HG02759 (cell line): Measurements from ENCODE around the gene ZEB2.

ENCODE experiments used
- ATAC-seq: cut with Tn5 transposase; IDR thresholded peaks from one replicate; pipeline ENCODE4 v1.9.1; 2021; ENCODE audit warnings: mild to moderate bottlenecking, moderate library complexity; ENCODE audit not compliant: unreplicated experiment

The ZEB2 gene

DNA sequence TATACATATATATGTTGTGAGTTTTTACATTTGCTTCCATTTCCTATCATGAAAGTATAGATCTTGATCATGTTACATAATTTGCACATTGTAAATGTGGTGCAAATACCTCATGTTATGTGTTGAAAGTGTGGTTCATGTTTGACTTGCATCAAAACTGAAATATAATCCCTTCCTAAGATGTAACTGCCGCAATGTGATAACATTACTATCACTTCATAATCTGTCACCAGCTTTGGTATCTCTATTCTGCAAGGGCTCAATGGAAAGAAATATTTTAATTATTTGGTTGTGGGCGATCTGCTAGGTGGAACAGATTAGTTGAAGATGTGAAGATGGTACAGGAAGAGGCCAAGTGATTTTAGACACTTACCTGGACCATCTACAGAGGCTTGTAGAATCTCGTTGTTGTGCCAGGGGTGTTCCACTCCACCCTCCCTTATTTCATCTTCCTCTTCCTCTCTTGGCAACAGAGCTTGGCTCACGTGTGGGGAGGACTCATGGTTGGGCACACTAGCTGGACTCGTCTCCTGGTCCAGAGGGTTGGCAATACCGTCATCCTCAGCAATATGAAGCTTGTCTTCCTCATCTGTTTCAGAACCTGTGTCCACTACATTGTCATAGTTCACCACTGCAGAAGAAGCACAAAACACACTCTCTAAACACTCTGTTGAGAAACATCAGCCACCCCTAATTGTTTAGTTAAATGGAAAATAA, 90.4 kb downstream of the ZEB2 start:
- no peak for ATAC-seq

DNA sequence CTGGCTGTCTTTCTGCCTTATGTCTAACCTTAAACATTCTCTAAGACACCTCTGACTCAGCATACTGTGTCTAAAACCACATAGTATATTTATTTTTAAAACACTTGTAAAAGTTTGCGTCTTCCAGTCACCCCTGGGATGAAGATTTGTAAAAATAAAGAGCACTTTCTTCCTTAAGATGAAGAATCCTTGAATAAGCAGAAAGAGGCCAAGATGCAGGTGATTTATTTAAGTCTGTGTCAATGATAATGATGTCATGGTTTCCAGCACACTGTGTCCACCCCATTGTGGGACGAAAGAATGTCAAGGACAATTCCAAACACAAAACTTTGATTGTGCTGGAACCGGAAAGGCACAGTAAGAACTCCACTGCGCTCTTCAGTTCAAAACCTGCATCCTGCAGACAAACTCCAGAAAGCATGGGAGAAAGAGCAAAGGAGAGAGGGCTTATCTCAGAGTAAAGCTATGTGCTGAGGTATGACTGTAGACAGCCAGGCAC, 92.9 kb downstream of the ZEB2 start:
- no peak for ATAC-seq

DNA sequence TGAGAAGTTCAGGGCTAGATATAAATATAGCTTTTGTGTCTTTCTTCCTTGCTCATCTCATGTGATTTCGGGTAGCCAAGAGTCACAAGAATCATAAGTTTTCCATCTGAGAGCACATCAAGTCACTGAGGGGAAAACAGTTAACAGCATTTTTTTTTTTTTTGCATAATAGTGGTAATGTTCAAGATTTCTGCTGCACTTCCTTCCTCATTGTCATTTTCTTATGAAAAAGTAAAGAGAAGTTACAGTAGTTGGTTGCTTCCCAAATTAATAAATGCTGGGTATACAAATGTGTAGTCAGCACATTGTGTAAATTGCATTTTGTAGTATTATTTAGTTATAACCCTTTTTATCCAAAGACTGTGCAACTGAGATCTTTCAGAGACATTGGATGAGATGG, 93.6 kb downstream of the ZEB2 start:
- ATAC-seq = no peak

DNA sequence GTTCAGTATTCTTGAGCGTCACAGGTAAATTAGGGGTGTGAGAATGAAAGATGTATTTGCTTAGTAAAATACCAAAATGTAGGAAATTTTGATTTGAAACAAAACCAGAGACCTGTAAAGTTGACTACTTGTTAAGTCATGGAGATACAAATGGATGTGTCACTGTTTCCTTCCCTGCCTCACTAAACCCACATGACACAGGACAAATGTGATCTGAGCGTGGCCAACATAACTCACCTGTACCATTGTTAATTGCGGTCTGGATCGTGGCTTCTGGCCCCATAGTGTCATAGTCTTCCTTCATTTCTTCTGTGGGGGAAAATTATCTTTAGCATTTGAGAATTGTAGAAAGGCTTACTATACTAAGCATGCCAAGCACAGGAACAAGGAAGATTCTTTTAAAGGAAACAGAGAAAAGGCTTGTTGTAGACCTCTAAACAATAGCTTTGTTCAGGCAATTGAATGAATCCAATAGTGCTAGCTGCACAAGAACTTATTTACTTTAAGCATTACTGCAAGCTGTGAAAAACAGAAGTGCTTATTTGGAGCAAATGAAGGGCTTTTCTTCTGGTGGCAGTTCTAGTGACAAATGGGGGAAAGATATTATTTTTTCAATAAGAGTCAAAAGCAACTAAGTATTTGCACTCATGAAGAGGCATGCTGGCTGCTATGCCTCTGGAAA, 95.2 kb downstream of the ZEB2 start:
- no peak for ATAC-seq

DNA sequence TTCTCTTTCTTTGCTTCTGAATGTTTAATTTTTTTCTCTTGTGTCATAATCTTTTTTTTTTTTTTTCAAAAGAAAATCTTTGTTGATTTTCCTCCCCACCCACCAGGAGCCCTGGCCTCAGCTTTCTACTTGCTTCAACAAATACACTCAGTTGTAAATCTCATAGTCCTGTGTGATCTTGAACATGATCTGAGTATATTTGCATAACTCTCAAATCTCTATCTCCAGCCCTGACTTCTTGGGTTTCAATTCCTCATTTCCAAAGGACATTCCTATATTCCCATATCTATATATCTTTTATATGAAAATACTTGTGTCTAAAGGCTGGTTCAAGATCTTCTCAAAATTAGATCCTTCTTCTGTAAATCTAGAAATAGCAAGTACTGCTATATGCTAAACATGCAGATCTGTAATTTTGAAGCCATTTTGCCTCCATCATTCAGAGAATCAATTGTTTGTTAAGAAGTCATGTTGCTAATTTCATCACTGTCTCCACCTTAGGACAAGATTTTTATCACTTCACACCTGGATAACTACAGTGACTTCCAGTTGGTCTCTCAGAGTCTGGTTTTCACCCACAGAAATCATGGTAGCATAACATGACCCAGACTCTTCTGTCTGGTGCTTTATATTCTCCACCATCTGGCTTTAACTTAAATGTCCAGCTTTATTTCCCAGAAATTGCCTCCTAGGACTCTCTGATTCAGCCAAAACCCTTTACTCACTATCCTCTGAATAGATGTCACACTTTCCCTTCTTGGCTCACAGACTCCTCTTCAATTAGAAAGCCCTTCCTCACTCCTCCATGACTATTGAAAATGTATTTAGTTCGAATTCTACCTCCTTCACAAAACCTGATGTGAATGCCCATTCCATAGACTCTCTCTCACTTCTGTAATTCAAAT, 98.1 kb downstream of the ZEB2 start:
- ATAC-seq = no peak

DNA sequence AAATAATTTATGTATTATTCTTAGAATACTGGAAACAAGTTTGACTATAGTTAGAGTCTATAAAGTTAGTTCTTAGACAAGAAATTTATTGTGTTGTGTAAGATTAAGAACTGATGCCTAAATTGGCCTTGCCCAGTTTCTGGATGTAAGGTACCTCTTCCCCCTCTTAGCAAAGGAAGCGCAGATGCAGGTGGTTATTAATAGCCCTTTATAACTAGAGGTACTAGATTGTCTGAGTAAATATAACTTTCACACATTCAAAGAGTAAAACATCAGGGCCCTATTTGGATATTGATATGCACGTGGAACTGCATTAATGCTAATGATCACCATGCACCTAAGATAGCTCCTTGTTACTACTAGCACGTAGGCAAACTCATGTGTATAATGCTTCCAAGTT, 100.7 kb downstream of the ZEB2 start:
- no peak for ATAC-seq

DNA sequence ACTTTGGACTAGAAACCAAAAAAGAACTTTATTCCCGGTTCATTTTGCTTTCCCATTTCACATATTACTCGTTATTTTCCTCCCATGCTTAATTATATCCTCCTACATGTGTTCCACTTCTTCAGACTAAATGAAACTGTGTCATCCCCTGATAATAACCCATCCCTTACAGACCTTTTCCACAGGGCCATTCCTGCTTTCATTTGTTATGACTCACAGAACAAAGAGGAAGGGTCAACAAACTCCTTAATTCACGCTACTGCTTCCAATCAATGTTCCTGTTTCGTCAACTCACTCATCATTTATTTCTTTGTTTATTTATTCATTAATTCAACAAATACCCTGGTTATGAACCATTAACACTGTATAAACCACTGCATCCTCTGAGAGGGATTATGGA, 104.5 kb downstream of the ZEB2 start:
- ATAC-seq = no peak

DNA sequence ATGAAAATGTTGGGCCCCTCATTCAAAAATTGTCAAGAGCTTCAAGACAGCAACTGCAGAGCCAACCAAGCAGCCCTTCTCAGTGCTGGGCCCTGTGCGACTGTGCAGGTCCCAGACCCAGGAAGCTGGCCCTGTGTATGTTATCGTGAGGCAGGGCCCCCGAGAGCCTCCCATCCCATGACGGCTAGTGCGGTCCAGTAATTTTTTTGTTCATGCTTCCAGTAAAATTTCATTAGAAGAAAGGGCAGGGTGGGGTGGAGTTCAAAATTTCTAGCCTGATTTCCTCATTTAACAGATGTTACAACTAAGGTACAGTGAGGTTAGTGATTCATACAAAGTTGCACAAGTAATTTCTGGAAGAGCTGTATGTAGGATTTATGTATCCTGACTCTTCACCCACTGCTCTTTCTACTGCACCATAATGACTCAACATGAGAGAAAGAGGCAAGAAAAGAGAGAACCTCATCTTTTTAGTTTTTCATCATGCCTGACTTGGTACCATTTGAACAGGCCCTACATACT, 105.5 kb downstream of the ZEB2 start:
- peak; percentile 87 for ATAC-seq

DNA sequence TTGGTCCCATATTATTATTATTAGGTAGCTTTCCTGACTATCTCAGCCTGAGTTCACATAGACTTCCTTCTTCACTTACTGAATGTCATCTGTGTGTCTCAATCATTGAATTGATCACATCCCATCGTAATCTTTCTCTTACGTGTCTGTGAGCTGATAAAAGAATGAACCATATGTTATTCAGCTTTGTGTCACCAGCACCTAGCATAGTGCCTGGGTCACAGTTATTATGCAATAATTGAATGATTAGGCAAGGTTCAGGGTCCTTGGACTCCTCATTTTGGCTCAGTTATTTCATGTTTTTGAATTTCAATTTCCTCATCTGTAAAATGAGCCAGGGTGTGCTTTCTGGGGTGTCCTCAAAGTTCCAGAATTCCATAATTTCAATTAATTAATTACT, 107.2 kb downstream of the ZEB2 start:
- ATAC-seq = no peak

DNA sequence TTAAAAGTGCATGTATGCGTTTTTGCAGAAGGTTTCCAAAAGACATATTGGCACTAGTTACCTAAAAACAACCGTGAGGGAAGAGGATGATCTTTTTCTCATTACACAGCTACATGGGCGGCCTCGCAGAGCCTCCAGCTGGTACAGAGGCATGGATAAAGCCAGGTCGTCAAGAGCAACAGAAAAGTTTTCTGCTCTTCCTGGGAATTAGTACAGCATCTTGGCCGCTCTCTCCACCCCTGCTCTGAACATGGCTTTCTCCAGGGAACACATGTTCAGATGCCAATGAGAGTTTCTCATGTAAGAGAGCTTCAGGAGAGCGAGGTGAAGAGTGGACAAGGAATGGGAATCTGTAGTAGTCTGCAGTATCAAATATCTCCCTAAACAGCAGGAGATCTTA, 108.4 kb downstream of the ZEB2 start:
- no peak for ATAC-seq

DNA sequence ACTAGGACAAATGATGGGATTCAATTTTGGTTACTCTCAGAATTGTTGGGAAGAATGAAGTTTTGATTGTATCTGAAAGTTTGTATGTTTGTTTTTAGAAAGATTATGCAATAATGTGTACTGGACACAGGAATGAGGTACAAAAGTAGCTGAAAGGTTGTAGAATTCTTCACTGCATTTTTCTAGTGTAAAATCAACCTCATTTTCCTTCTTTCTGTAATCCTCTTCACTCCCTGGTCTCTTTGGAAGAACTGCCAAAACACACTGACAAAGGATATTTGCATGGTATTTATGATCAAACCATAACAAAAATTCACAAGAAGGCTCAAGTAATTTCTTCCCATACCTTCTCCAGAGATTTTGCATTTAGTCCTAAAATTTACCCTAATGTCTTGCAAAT, 110.7 kb downstream of the ZEB2 start:
- ATAC-seq = no peak

DNA sequence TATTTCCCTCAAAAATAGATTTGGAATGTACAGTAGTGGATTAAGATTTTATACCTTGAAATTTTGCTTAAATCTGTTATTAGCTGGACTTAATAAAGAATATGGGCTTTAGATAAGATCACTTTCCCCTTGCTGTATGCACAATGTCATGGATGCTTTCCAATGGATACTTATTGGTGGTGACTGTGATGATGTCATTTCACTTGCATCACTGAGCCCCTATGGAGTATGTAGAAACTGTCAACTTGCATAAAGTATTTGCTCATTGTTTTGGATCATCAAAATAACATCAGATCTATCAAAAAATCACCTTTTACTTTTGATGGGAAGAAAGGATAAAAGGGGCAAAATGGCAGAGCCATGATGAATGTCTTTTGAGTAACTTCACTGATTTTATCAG, 112.7 kb downstream of the ZEB2 start:
- no peak for ATAC-seq

DNA sequence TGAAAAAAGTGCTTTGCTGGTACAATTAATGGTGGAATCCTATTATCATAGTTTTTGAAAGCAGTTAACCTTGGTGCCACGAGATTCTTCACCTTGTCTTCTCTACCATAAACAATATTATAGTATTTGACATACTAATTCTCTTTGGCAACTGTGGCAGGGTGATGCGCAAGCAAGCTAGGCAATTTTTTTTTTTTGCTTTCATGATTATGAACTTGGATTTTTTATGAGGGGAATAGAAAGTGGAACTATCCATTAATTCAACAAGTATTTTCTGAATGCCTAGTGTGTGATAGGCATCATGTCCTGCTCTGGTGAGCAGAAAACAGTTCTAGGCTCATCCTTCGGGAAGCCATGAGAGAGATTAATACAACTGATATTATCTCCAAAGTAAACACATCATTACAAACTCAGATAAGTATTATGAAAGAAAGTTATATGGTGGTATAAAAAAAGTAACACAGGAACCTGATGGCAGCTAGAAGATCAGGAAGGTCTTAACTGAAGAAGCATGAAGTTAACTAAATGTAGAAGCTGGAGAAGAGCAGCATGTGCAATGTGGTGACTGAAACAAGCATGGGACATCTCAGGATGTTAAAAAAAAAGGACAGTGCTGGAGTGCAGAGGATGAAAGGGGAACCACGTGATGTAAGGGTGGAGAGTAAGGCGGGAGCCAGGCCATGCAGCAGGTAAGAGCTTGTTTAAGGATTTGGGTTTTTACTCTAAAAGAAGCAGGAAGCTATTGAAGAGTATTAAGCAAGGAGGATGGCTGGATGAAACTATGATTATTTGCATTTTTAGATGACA, 113.7 kb downstream of the ZEB2 start:
- ATAC-seq = no peak

DNA sequence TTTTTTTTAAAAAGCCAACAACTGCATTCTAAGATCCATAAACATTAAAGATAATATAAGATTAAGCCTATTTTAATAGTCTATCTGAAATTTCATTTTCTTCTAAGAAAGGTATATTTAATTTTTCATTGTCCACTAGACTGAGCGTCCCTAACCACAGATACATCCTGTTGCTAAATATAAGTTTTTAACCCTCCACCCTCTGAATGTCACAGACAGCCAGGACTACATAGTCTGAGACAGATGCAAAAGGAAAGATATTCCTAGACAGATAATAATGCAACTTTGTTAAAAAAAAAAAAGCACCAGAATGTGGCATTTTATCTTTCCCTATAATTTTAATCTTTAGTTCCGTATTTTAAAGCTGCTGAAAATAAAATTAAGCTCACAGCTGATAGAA, 114.6 kb downstream of the ZEB2 start:
- ATAC-seq = no peak

DNA sequence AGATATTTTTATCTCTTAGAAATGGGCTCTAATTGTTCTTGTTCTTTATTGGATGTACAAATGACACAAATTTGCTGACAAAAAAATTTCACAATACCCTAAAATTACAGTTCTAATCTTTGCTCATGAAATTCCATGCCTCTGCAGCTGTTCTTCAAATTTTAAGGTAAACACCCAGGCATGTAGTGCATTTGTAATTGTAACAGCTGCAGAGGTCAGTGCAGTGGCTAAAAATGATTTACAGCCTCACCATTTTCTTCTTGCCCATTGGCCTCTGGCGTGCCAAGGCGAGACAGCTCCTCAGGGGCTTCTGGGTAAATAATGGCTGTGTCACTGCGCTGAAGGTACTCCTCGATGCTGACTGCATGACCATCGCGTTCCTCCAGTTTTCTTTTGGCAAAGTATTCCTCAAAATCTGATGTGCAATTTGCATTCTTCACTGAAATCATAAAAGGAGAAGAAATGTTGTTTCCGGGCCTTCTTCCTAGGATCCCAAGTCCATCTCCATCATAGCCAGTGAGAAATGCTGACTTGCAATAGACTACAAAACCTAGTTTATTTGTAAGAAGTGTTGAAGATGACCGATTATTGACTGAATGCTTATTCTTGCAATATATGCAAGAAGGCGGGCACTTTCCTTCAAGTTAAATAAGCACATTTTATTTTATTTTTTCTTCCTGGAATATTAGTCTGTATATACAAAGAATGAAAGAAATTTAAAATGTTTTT, 115.2 kb downstream of the ZEB2 start:
- no peak for ATAC-seq

DNA sequence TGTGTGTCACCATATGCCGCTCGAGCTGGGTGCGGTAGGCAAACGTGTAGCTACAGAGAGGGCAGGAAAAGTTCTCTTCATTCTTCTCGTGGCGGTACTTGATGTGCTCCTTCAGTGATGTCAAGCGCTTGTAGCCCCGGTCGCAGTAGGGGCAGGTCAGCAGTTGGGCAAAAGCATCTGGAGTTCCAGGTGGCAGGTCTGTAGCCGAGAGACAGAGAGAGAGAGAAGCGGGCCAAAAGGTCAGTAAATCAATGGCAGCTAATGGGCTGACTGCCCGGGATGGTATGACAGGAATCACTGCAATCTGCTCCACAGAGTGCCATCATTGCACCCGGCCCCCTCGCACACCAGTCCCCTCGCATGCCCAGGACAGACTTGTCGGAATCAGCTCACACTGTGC, 116.0 kb downstream of the ZEB2 start:
- ATAC-seq = no peak

DNA sequence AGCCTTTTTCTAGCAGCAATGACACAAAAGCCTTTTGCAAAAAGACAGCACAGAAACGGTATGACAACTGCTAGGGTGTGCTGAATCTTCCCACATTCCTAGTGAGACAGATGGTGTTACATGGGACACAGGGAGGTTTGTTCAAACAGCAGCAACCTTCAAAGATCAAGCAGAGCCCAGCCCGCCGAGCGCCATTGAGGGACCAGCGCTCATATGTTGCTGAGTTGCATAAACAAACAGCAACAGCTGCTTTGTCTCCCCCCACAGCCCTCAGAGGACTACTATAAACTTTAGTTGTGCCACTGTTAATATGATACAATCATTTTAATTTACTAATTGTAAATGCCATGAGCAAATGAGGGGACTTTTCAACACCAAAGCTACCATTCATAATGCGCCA, 117.7 kb downstream of the ZEB2 start:
- no peak for ATAC-seq

DNA sequence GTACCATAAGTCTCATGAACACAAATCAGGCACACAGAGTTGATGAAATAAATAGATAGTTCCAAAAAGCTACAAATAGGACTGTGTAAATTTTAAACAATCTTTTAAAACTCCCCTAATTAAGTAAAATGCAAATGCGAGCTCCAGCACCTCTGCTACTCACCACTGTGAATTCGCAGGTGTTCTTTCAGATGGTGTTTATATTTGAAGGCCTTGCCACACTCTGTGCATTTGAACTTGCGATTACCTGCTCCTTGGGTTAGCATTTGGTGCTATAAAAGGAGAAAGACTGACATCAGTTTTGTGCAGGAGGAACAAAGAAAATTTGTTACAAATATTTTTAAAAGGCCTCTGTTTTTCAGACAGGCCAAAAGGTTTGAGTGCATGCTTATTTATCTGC, 118.9 kb downstream of the ZEB2 start:
- no peak for ATAC-seq

DNA sequence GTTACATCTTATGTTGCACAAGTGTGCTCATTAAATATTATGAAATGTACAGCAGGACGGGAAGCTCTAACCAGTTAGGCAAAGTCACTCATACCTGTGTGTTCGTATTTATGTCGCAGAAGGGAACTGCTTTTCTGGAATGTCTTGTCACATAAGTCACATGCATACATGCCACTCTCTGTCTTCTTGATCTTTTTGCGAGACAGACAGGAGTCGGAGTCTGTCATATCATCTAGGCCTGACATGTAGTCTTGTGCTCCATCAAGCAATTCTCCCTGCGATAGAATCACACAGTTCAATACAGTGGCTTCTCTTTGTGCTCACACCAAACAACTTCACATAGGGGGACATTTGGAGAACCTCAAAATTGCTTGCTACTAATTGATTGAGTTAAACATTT, 123.6 kb downstream of the ZEB2 start:
- no peak for ATAC-seq
